ENCODE results near the gene DAGLB. TPM values are rescaled to one million over a fixed set of nuclear protein-coding genes. Genes with fewer than 3 reads are reported as not detected.
A peak's percentile ranks its signal among the peaks of the same experiment; 100 is the strongest.

The DAGLB gene
- total RNA-seq, 1 experiment from 2014 or later, result 33.6 TPM

DNA sequence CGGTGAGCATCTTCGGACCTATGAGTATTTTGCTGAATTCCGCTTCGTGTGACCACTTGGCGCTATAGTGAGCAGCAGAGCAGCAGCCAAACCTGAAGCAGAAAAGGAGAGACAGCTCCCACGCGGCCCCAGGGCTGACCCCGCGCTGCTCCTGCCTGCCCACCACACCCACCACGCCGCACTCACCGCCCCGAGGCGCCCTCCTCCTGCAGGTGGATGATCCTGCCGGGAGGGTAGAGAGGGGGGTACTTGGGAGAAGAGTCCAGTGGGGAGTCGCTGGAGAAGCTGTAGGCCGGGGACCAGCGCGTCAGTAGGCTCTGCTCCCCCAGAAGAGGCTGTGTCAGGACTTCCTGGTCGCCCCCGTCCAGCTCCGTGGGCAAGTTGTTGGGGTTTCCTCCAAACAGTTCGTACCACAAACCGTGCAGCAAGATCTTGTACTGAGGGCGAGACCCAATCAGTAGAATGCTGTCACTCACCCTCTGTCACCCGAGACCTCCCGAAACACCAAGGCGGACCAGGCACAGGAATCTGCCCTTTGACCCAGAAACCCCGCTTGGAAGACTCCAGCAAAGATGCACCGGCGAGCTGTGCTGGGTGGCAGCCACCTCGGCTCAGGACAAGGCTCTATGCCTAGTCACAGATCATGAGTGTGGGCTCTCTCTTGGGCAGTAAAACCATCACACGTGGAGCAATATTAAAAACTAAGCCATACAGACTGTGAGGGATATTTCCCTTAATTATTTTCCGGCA, 37.6 kb downstream of the DAGLB start:
- ATAC-seq, result no peak; the same call in 1 of the 2 replicates
- H3K4me1 Mint-ChIP-seq, result no peaks in the 10 kb centered on the region
- no peak for TF ChIP-seq GABPB1 (CRISPR knock-in tag; IDR thresholded peaks at IDR 0.05)
- TF ChIP-seq, protein P1, sequence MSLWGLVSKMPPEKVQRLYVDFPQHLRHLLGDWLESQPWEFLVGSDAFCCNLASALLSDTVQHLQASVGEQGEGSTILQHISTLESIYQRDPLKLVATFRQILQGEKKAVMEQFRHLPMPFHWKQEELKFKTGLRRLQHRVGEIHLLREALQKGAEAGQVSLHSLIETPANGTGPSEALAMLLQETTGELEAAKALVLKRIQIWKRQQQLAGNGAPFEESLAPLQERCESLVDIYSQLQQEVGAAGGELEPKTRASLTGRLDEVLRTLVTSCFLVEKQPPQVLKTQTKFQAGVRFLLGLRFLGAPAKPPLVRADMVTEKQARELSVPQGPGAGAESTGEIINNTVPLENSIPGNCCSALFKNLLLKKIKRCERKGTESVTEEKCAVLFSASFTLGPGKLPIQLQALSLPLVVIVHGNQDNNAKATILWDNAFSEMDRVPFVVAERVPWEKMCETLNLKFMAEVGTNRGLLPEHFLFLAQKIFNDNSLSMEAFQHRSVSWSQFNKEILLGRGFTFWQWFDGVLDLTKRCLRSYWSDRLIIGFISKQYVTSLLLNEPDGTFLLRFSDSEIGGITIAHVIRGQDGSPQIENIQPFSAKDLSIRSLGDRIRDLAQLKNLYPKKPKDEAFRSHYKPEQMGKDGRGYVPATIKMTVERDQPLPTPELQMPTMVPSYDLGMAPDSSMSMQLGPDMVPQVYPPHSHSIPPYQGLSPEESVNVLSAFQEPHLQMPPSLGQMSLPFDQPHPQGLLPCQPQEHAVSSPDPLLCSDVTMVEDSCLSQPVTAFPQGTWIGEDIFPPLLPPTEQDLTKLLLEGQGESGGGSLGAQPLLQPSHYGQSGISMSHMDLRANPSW (CRISPR knock-in tag; conservative IDR thresholded peaks at IDR 0.05; ENCODE audit: low read depth), result no peak
- no peak for TF ChIP-seq HMGA2 (CRISPR knock-in tag; IDR thresholded peaks at IDR 0.05)
- TF ChIP-seq PRRX2 (CRISPR knock-in tag; IDR thresholded peaks at IDR 0.05), result no peak
- TF ChIP-seq FOXP1 (CRISPR knock-in tag; IDR thresholded peaks at IDR 0.05; ENCODE audit: borderline replicate concordance), result no peak
- TF ChIP-seq ESRRA (CRISPR knock-in tag; IDR thresholded peaks at IDR 0.05; ENCODE audit: borderline replicate concordance), result no peak
- TF ChIP-seq NFATC4 (CRISPR knock-in tag; IDR thresholded peaks at IDR 0.05), result no peak
- no peak for TF ChIP-seq ZNF532 (CRISPR knock-in tag; IDR thresholded peaks at IDR 0.05; ENCODE audit: borderline replicate concordance)
- TF ChIP-seq ZSCAN18 (CRISPR knock-in tag; IDR thresholded peaks at IDR 0.05), result no peak
- TF ChIP-seq ATF1 (CRISPR knock-in tag; IDR thresholded peaks at IDR 0.05), result no peak
- TF ChIP-seq, protein P2, sequence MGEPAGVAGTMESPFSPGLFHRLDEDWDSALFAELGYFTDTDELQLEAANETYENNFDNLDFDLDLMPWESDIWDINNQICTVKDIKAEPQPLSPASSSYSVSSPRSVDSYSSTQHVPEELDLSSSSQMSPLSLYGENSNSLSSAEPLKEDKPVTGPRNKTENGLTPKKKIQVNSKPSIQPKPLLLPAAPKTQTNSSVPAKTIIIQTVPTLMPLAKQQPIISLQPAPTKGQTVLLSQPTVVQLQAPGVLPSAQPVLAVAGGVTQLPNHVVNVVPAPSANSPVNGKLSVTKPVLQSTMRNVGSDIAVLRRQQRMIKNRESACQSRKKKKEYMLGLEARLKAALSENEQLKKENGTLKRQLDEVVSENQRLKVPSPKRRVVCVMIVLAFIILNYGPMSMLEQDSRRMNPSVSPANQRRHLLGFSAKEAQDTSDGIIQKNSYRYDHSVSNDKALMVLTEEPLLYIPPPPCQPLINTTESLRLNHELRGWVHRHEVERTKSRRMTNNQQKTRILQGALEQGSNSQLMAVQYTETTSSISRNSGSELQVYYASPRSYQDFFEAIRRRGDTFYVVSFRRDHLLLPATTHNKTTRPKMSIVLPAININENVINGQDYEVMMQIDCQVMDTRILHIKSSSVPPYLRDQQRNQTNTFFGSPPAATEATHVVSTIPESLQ (CRISPR knock-in tag; IDR thresholded peaks at IDR 0.05), result no peak
- TF ChIP-seq SP1 (CRISPR knock-in tag; conservative IDR thresholded peaks at IDR 0.05), result no peak
- TF ChIP-seq, protein P3, sequence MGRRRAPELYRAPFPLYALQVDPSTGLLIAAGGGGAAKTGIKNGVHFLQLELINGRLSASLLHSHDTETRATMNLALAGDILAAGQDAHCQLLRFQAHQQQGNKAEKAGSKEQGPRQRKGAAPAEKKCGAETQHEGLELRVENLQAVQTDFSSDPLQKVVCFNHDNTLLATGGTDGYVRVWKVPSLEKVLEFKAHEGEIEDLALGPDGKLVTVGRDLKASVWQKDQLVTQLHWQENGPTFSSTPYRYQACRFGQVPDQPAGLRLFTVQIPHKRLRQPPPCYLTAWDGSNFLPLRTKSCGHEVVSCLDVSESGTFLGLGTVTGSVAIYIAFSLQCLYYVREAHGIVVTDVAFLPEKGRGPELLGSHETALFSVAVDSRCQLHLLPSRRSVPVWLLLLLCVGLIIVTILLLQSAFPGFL (CRISPR knock-in tag; IDR thresholded peaks at IDR 0.05; ENCODE audit: borderline replicate concordance), result no peak
- TF ChIP-seq NR2C2 (CRISPR knock-in tag; IDR thresholded peaks at IDR 0.05), result no peak
- TF ChIP-seq, protein P4, sequence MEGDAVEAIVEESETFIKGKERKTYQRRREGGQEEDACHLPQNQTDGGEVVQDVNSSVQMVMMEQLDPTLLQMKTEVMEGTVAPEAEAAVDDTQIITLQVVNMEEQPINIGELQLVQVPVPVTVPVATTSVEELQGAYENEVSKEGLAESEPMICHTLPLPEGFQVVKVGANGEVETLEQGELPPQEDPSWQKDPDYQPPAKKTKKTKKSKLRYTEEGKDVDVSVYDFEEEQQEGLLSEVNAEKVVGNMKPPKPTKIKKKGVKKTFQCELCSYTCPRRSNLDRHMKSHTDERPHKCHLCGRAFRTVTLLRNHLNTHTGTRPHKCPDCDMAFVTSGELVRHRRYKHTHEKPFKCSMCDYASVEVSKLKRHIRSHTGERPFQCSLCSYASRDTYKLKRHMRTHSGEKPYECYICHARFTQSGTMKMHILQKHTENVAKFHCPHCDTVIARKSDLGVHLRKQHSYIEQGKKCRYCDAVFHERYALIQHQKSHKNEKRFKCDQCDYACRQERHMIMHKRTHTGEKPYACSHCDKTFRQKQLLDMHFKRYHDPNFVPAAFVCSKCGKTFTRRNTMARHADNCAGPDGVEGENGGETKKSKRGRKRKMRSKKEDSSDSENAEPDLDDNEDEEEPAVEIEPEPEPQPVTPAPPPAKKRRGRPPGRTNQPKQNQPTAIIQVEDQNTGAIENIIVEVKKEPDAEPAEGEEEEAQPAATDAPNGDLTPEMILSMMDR (IDR thresholded peaks at IDR 0.05), result no peak
- no peak for TF ChIP-seq NFE2L1 (CRISPR knock-in tag; IDR thresholded peaks at IDR 0.05)
- H3K36me3 Mint-ChIP-seq, result peaks cover 71% of the 10 kb centered on the region
- H3K27me3 Mint-ChIP-seq (ENCODE audit: low read depth), result no peaks in the 10 kb centered on the region
- CTCF ChIA-PET, result interaction anchor here (0.7 kb wide), 1 partner anchor 12 kb away, joined by 4 read pairs; no protein-coding TSS in a partner anchor
- H3K9me3 Mint-ChIP-seq, result no peaks in the 10 kb centered on the region
- H3K4me3 Mint-ChIP-seq, result no peak overlapping the region
- POLR2A ChIA-PET, result no interaction called here
- no peak for DNase-seq (ENCODE audit: low spot score)
- H3K27ac Mint-ChIP-seq, result 0 out of 2 replicates have a peak overlapping the region, but pooled peaks have one; percentile 45
